GM12801 (cell line): Measurements from ENCODE around the gene TXNDC11.

Source experiments
- CTCF ChIP-seq: IDR thresholded peaks from one replicate; pipeline ENCODE4 v1.5.1; 2011; ENCODE audit warnings: control low read depth; ENCODE audit not compliant: insufficient read length; ENCODE audit errors: extremely low read depth

The TXNDC11 gene

DNA sequence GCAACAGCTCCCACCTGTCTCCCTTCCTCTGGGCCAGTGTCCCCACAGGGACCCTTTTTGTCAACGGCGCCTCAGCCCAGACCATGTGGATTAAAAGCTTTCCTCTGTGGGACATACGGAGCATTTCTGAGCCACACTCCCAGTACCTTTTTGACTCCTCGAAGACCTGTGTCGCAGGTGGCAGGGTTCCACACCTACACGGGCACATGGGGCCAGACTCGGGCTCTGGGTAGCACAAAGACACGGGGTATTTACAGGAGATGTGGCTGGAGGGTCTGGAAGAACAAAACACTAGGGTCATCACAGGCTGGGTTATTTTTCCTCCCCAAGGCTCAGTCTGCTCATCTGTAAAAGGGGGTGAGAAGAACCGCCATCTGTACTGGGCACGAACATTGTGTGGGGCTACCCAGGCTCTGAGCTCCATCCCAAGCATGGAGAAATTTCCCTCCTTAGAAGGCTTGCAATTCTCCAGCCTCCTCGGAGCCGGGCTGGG, 106.9 kb downstream of the TXNDC11 start:
- TF ChIP-seq CTCF, result no peak

DNA sequence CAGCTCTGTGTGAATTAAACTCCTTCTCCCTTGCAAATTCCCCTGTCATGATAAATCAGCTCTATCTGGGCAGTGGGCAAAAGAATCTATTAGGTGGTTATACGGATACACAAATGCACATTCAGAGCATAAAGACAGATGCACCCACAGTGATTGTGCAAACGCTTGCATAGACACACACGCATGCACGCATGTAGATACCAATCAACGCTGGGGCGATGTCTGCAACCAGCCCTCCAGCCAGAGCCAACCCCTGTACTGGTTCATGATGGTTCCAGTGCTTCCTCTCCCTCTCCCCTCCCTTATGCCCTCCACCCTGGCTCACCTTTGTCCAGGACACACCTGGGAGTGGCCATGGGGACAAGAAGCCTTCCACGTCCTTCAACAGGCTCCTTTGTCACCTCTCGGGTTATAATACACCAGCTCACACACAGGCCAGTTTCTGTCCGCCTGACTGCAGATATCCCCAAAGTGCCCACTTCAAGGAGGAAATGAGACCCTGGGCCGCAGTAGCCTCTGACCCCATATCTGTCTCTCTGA, 107.5 kb downstream of the TXNDC11 start:
- TF ChIP-seq CTCF, result no peak

GRCh38 chr16:11634312-11634711, 108.3 kb downstream of the TXNDC11 start:
- TF ChIP-seq CTCF, result no peak

- TF ChIP-seq CTCF, result no peak
Measured at GRCh38 chr16:11633113-11633512, 109.5 kb downstream of the TXNDC11 start.

DNA sequence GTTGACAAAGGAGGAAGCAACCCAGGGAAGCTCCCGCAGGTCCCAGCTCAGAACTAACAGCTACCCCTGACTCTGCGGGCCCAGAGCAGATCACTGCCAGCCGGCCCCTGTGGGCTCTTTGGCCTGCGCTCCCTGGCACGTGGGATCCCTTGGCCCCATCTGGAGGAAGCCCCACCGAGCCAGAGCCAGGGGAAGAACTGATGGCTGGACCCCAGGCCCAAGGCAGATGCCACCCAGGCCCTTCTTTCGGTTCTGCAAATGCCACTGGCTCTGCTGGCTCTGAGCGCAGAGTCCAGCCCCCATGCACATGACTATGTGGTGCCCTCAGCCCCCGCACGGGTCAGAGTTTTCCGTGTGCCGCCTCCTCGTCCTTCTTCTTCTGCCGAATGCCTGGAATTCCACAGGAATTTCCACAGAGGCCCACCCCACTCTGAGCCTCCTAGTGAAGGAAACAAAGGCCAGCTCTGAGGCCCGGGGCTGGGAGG, 110.2 kb downstream of the TXNDC11 start:
- TF ChIP-seq CTCF, result no peak

DNA sequence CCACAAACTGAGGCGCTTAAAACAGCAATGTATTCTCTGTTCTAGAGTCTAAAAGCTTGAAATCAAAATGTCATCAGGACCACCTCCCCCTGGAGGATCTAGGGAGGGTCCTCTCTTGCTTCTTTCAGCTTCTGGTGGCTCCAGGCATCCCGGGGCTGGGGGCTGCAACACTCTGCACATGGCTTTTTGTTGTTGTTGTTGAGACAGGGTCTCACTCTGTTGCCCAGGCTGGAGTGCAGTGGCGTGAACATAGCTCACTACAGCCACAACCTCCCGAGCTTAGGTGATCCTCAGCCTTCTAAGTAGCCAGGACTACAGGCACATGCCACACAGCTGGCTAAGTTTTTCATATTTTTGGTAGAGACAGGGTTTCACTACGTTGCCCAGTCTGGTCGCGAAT, 111.4 kb downstream of the TXNDC11 start:
- no peak for TF ChIP-seq CTCF

DNA sequence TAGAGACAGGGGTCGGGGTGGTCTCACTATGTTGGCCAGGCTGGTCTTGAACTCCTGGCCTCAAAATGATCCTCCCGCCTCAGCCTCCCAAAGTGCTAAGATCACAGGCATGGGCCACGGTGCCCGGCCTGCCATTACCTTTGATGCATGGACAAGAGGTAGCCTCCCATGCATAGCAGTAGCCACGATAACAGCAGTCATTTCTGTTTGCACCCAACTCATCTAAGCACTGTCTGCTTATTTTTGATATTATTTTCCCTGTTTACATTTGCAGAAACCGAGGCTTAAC, 111.9 kb downstream of the TXNDC11 start:
- no peak for TF ChIP-seq CTCF
